CD14-positive monocyte (primary cell): Measurements from ENCODE around the gene GMCL1. TPM values are rescaled to one million over a fixed set of nuclear protein-coding genes. Genes with fewer than 3 reads are reported as not detected.

ENCODE experiments used
- DNase-seq, 3 donors: peaks; one replicate each; pipeline ENCODE4 v3.0.0-alpha.2; 2011 to 2022
- H2AFZ ChIP-seq: 2 replicates; pipeline ENCODE4 v1.6.0; 2012; ENCODE audit warnings: mild to moderate bottlenecking, low read depth, low read length, inconsistent platforms; ENCODE audit not compliant: insufficient read depth, poor library complexity, severe bottlenecking
- H3K27ac ChIP-seq, 2 donors: 1 replicate in 1 of 2; 2 replicates in 1 of 2; pipeline ENCODE4 v1.5.1; 2012 to 2013; ENCODE audit warnings: low read length in 2 of 2, control low read depth in 1 of 2, inconsistent platforms in 1 of 2, low read depth in 1 of 2, mild to moderate bottlenecking in 1 of 2
- H3K27me3 ChIP-seq, 2 donors: one replicate each; pipeline versions ENCODE4 v1.6.0 to v1.6.1; 2011 to 2013; ENCODE audit warnings: low read length in 2 of 2; ENCODE audit not compliant: control insufficient read depth in 2 of 2, insufficient read depth in 2 of 2
- H3K36me3 ChIP-seq, 2 donors: replicated peaks in 1 of 2; 1 replicate in 1 of 2; 2 replicates in 1 of 2; pipeline versions ENCODE4 v1.5.1 to v1.6.1; 2012 to 2013; ENCODE audit warnings: low read length in 2 of 2, control low read depth in 1 of 2, inconsistent platforms in 1 of 2, mild to moderate bottlenecking in 1 of 2; ENCODE audit not compliant: insufficient read depth in 2 of 2, control insufficient read depth in 1 of 2
- H3K4me1 ChIP-seq, 2 donors: 1 replicate in 1 of 2; 2 replicates in 1 of 2; pipeline versions ENCODE4 v1.5.1 to v1.6.1; 2012 to 2013; ENCODE audit warnings: low read length in 2 of 2, control low read depth in 1 of 2, inconsistent platforms in 1 of 2, mild to moderate bottlenecking in 1 of 2, moderate library complexity in 1 of 2; ENCODE audit not compliant: insufficient read depth in 2 of 2, control insufficient read depth in 1 of 2
- H3K4me2 ChIP-seq: replicated peaks from 2 replicates; pipeline ENCODE3; 2012; ENCODE audit warnings: low read length, moderate library complexity, mild to moderate bottlenecking; ENCODE audit not compliant: poor library complexity, severe bottlenecking; ENCODE audit errors: extremely low read depth
- H3K4me3 ChIP-seq, 3 experiments: fragments of 200-600 bp in 1 of 3; sonication (generic) in 1 of 3; replicated peaks in 1 of 3; 1 replicate in 2 of 3; 2 replicates in 1 of 3; pipeline ENCODE4 v1.5.1; 2011 to 2013; ENCODE audit warnings: low read length in 3 of 3, mild to moderate bottlenecking in 3 of 3, control low read depth in 2 of 3, low read depth in 2 of 3, inconsistent platforms in 1 of 3, moderate library complexity in 1 of 3
- H3K79me2 ChIP-seq: 2 replicates; pipeline ENCODE4 v1.6.0; 2012; ENCODE audit warnings: mild to moderate bottlenecking, control low read depth, inconsistent platforms, low read length, moderate library complexity; ENCODE audit not compliant: insufficient read depth
- H3K9ac ChIP-seq: 2 replicates; pipeline ENCODE4 v1.6.0; 2017; ENCODE audit warnings: low read length, mild to moderate bottlenecking; ENCODE audit not compliant: insufficient read depth, poor library complexity, severe bottlenecking
- H3K9me3 ChIP-seq, 2 donors: replicated peaks in 1 of 2; 1 replicate in 1 of 2; 2 replicates in 1 of 2; pipeline versions ENCODE4 v1.5.1 to v1.6.1; 2012 to 2013; ENCODE audit warnings: low read length in 2 of 2, control low read depth in 1 of 2; ENCODE audit not compliant: control insufficient read depth in 1 of 2, insufficient read depth in 1 of 2
- H4K20me1 ChIP-seq: 2 replicates; pipeline ENCODE4 v1.6.0; 2012; ENCODE audit warnings: mild to moderate bottlenecking, low read length, control low read depth, moderate library complexity; ENCODE audit not compliant: insufficient read depth
- H3K27ac Mint-ChIP-seq, 7 donors: one replicate each; pipeline ENCODE4 v1.8.0; 2020; ENCODE audit warnings: mild to moderate bottlenecking in 7 of 7, mixed read lengths in 7 of 7, moderate library complexity in 6 of 7, inconsistent platforms in 2 of 7
- H3K27me3 Mint-ChIP-seq, 3 donors: one replicate each; pipeline ENCODE4 v1.8.0; 2021 to 2022; ENCODE audit warnings: low read depth in 3 of 3, mild to moderate bottlenecking in 3 of 3, mixed read lengths in 3 of 3, moderate library complexity in 3 of 3, inconsistent platforms in 1 of 3
- H3K36me3 Mint-ChIP-seq, 2 donors: one replicate each; pipeline ENCODE4 v1.8.0; 2020; ENCODE audit warnings: mixed read lengths in 2 of 2, inconsistent platforms in 1 of 2, mild to moderate bottlenecking in 1 of 2
- H3K4me1 Mint-ChIP-seq: one replicate; pipeline ENCODE4 v1.8.0; 2020; ENCODE audit warnings: mild to moderate bottlenecking, mixed read lengths
- H3K4me3 Mint-ChIP-seq, 2 donors: one replicate each; pipeline ENCODE4 v1.8.0; 2020; ENCODE audit warnings: mild to moderate bottlenecking in 2 of 2, mixed read lengths in 2 of 2, moderate library complexity in 1 of 2
- H3K9me3 Mint-ChIP-seq, 7 donors: one replicate each; pipeline ENCODE4 v1.8.0; 2020 to 2022; ENCODE audit warnings: mixed read lengths in 7 of 7, mild to moderate bottlenecking in 6 of 7, moderate library complexity in 6 of 7, inconsistent platforms in 2 of 7
- WGBS: methylation state at CpG from one replicate; pipeline ENCODE4 v1.1.5; 2013; ENCODE audit warnings: missing lambda C conversion rate; ENCODE audit not compliant: insufficient coverage; 5-methylcytosine and 5-hydroxymethylcytosine counted together
- intact Hi-C, 2 donors: fragments of 100-400 bp; cut with micrococcal nuclease; formaldehyde crosslinking; loops; one replicate each; pipeline versions ENCODE4 v1.15.0 to v1.15.1; 2023
- polyA plus RNA-seq, 3 donors: library from polyadenylated mRNA; depleted of rRNA in 1 of 3; unstranded in 2 of 3; stranded (reverse) in 1 of 3; fragments of 300-500 nt in 2 of 3; fragments of >200 nt in 1 of 3; fragmentation: Illumina TruSeq in 2 of 3; gene quantifications; 1 replicate in 2 of 3; 2 replicates in 1 of 3; pipeline ENCODE4 v1.2.3, GENCODE V29; 2012 to 2021
- TF ChIP-seq, protein P1 (sequence below): fragments of 200-600 bp; IDR thresholded peaks from one replicate; pipeline ENCODE4 v1.8.0; 2022; ENCODE audit warnings: antibody characterized with exemption, mild to moderate bottlenecking

Gene GMCL1
- polyA plus RNA-seq, 3 donors = 4.4 to 15.1 (median 9.4) TPM

DNA sequence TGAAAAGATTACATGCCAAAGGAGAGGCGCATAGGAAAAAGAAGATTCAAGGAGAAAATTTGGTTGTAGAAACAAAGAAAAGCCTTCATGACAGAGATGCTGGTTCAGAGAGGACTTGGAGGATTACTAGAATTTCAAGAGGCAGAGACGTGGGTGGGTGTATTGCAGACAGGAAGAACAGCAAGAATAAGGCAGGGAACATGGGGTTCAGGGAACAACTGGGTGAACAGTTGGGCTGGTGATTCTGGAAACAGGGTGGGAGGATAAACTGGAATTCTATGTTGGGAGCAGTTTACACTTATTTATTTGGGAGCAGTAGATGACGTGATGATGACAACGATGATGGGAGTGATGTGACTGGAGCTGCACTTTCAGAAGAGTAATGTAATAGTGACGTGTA is 18.4 kb upstream of the GMCL1 start:
- intact Hi-C loops = no loop called here
- Mint-ChIP-seq H3K4me3 (no peak overlapping the region), H3K9me3 (peaks cover 0 to 2% (median 0%) of the 10 kb centered on the region in 7 donors), H3K27me3 (peaks cover 0 to 2% (median 0%) of the 10 kb centered on the region in 3 donors), H3K27ac (no peak overlapping the region), H3K36me3 (peaks cover 78 to 89% of the 10 kb centered on the region in 2 donors), H3K4me1 (no peaks in the 10 kb centered on the region)
- Histone ChIP-seq H3K4me3 (no peak overlapping the region), H3K27me3 (no peaks in the 10 kb centered on the region), H4K20me1 (no peaks in the 10 kb centered on the region), H3K9me3 (no peaks in the 10 kb centered on the region), H2AFZ (no peak overlapping the region), H3K27ac (no peak overlapping the region), H3K79me2 (no peaks in the 10 kb centered on the region), H3K36me3 (peaks cover 46 to 94% of the 10 kb centered on the region in 2 donors), H3K4me1 (no peaks in the 10 kb centered on the region), H3K9ac (no peak overlapping the region), H3K4me2 (no peak overlapping the region)
- WGBS = 93% methylated on average over 5 of the region's 5 CpGs
- no peak for DNase-seq
- TF ChIP-seq, protein P1, sequence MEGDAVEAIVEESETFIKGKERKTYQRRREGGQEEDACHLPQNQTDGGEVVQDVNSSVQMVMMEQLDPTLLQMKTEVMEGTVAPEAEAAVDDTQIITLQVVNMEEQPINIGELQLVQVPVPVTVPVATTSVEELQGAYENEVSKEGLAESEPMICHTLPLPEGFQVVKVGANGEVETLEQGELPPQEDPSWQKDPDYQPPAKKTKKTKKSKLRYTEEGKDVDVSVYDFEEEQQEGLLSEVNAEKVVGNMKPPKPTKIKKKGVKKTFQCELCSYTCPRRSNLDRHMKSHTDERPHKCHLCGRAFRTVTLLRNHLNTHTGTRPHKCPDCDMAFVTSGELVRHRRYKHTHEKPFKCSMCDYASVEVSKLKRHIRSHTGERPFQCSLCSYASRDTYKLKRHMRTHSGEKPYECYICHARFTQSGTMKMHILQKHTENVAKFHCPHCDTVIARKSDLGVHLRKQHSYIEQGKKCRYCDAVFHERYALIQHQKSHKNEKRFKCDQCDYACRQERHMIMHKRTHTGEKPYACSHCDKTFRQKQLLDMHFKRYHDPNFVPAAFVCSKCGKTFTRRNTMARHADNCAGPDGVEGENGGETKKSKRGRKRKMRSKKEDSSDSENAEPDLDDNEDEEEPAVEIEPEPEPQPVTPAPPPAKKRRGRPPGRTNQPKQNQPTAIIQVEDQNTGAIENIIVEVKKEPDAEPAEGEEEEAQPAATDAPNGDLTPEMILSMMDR = no peak

DNA sequence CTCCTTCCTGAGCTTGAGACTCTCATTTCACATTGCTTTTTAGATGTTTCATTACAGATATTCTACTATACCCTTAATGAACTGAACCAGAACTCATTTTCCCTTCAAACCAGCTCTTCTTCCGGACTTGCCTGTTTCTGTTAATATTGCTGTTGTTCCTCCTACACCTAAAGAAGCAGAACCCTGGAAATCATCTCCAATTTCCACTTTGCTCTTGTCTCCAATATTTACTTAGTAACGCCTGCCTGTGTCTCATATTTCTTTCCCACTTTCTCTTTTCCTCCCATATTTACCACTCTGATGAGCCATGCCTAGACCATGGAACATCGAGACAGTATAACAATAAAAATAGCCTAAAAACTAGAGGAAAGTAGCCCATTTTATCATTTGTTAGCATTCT is 17.9 kb upstream of the GMCL1 start:
- WGBS = 93% methylated on average over 2 of the region's 3 CpGs
- H3K4me1 ChIP-seq = no peaks in the 10 kb centered on the region
- TF ChIP-seq, protein P1 = no peak
- H3K4me2 ChIP-seq = no peak overlapping the region
- Mint-ChIP-seq H3K36me3 (peaks cover 73 to 84% of the 10 kb centered on the region in 2 donors), H3K4me3 (no peak overlapping the region), H3K9me3 (peaks cover 0 to 2% (median 0%) of the 10 kb centered on the region in 7 donors), H3K27ac (no peak overlapping the region), H3K4me1 (no peaks in the 10 kb centered on the region), H3K27me3 (peaks cover 0 to 2% (median 0%) of the 10 kb centered on the region in 3 donors)
- intact Hi-C loops = no loop called here
- no peak overlapping the region for H3K27ac ChIP-seq
- H3K4me3 ChIP-seq = no peak overlapping the region
- no peak for DNase-seq
- peaks cover 41 to 89% of the 10 kb centered on the region in 2 donors for H3K36me3 ChIP-seq
- H3K79me2 ChIP-seq = no peaks in the 10 kb centered on the region
- H3K9ac ChIP-seq = no peak overlapping the region
- no peaks in the 10 kb centered on the region for H4K20me1 ChIP-seq
- no peaks in the 10 kb centered on the region for H3K9me3 ChIP-seq
- no peaks in the 10 kb centered on the region for H3K27me3 ChIP-seq
- H2AFZ ChIP-seq = no peak overlapping the region
